ENCODE measurements around the gene IL20RA.
"Not testable (repeated sequence)": the region's sequence is repeated elsewhere in the genome, so short reads cannot be mapped to it uniquely, and the experiment has no call there.

The IL20RA gene

GRCh38 chr6:136967876-136968752 is 76.7 kb downstream of the IL20RA start:
- H3K36me3 ChIP-seq (ENCODE audit: control insufficient read depth in 5 of 5, insufficient read depth in 5 of 5, low read length in 5 of 5): no peaks in the 10 kb centered on the region
- H3K9ac ChIP-seq (ENCODE audit: low read length in 5 of 5): no peak overlapping the region
- no peaks in the 10 kb centered on the region for H3K9me3 ChIP-seq (ENCODE audit: control insufficient read depth in 5 of 5, low read length in 5 of 5)
- H3K27me3 ChIP-seq (ENCODE audit: control insufficient read depth in 5 of 5, insufficient read depth in 4 of 5, low read length in 5 of 5): peaks cover 0 to 6% (median 0%) of the 10 kb centered on the region in 5 donors
- peaks cover 0 to 4% (median 0%) of the 10 kb centered on the region in 5 donors for H3K4me1 ChIP-seq (ENCODE audit: control insufficient read depth in 5 of 5, insufficient read depth in 5 of 5, low read length in 5 of 5)
- H3K4me3 ChIP-seq (ENCODE audit: low read depth in 1 of 5, low read length in 5 of 5): no peak overlapping the region
- H3K27ac ChIP-seq (ENCODE audit: low read depth, low read length): no peak overlapping the region

DNA sequence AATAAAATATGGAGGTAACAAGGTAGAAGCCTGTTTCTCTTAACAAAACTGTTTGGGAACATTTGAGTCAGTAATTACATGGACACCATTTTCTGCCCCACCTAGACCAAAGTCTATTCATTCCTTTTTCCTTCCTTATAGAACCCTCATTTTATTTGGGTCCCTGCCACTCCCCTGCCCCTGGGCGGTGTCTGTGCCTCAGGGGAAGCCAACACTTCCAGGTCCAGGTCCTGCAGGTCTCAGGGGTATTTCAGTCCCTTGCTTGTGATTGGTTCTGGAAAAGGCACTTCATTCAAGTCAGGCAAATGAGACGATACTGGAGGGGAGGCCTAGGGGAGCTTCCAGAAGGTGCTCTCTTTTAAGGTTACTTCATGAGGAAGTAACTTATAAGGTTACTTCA is 80.4 kb downstream of the IL20RA start:
- H3K4me1 ChIP-seq (ENCODE audit: control insufficient read depth in 5 of 5, insufficient read depth in 5 of 5, low read length in 5 of 5): peaks cover 0 to 4% (median 0%) of the 10 kb centered on the region in 5 donors
- H3K9me3 ChIP-seq (ENCODE audit: control insufficient read depth in 5 of 5, low read length in 5 of 5): no peaks in the 10 kb centered on the region
- H3K4me3 ChIP-seq (ENCODE audit: low read depth in 1 of 5, low read length in 5 of 5): no peak overlapping the region
- H3K27me3 ChIP-seq (ENCODE audit: control insufficient read depth in 5 of 5, insufficient read depth in 4 of 5, low read length in 5 of 5): peaks cover 0 to 6% (median 2%) of the 10 kb centered on the region in 5 donors
- H3K36me3 ChIP-seq (ENCODE audit: control insufficient read depth in 5 of 5, insufficient read depth in 5 of 5, low read length in 5 of 5): no peaks in the 10 kb centered on the region
- H3K27ac ChIP-seq (ENCODE audit: low read depth, low read length): no peak overlapping the region
- H3K9ac ChIP-seq (ENCODE audit: low read length in 5 of 5): no peak overlapping the region

DNA sequence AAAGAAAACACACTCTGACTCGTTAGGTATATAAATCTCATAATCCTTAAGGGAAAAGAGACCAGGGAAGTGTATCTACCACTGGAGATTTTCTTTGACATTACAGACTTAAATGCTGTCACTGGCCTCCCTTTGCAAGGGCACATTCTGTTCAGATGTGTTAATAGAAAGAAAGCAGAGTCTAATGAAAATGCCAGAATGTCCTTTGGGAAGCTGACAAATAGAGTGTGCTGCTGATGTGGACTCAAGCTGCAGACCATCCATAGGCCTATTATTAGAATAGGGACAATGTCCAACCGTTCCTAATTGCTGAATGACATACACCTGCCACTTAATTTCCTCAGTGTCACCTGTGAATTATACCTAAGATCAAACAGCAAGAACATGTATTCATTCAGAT is 81.5 kb downstream of the IL20RA start:
- no peak overlapping the region for H3K9ac ChIP-seq (ENCODE audit: low read length in 5 of 5)
- H3K9me3 ChIP-seq (ENCODE audit: control insufficient read depth in 5 of 5, low read length in 5 of 5): no peaks in the 10 kb centered on the region
- no peak overlapping the region for H3K4me3 ChIP-seq (ENCODE audit: low read depth in 1 of 5, low read length in 5 of 5)
- peaks cover 0 to 8% (median 5%) of the 10 kb centered on the region in 5 donors for H3K27me3 ChIP-seq (ENCODE audit: control insufficient read depth in 5 of 5, insufficient read depth in 4 of 5, low read length in 5 of 5)
- no peak overlapping the region for H3K27ac ChIP-seq (ENCODE audit: low read depth, low read length)
- peaks cover 0 to 4% (median 0%) of the 10 kb centered on the region in 5 donors for H3K4me1 ChIP-seq (ENCODE audit: control insufficient read depth in 5 of 5, insufficient read depth in 5 of 5, low read length in 5 of 5)
- no peaks in the 10 kb centered on the region for H3K36me3 ChIP-seq (ENCODE audit: control insufficient read depth in 5 of 5, insufficient read depth in 5 of 5, low read length in 5 of 5)

DNA sequence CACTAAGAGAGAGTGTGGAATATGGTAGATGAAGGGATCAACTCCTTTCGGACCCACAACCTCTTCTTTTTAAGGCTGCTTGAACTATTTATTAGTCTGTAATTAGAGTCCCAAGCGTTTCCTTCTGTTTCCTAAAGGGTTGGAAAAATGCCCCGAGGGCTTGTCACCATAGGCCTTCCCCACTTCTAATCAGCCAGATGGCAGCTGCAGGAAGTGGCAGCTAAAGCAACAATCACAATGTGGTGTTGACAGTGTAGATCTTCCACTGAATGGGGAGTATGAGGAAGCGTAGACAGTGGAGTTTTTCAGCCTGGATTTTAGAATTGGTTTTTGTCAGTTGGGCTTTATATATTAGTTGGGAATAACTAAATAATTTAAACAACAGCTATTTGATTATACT is 82.1 kb downstream of the IL20RA start:
- Histone ChIP-seq H3K4me1 (ENCODE audit: control insufficient read depth in 5 of 5, insufficient read depth in 5 of 5, low read length in 5 of 5) (no peaks in the 10 kb centered on the region), H3K9me3 (ENCODE audit: control insufficient read depth in 5 of 5, low read length in 5 of 5) (no peaks in the 10 kb centered on the region), H3K27me3 (ENCODE audit: control insufficient read depth in 5 of 5, insufficient read depth in 4 of 5, low read length in 5 of 5) (peaks cover 0 to 10% (median 5%) of the 10 kb centered on the region in 5 donors), H3K36me3 (ENCODE audit: control insufficient read depth in 5 of 5, insufficient read depth in 5 of 5, low read length in 5 of 5) (no peaks in the 10 kb centered on the region), H3K4me3 (ENCODE audit: low read depth in 1 of 5, low read length in 5 of 5) (no peak overlapping the region), H3K9ac (ENCODE audit: low read length in 5 of 5) (no peak overlapping the region), H3K27ac (ENCODE audit: low read depth, low read length) (no peak overlapping the region)

DNA sequence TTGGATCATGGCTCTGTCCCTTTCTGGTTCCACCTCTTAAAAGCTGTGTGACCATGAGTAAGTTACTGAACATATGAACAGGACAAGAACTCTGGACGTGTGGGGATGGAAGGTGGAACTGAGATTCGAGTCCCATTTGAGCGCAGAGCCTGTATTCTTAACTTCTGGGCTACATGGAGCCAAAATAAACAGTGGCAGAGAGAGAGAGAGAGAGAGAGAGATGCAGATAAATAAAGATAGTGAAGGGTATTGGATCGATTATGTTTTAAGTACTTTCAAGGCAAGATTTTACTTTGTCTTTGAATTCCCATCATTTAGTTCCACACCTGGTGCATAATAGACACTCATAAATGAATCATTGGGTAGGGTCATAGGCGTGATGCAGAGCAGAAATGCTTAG is 82.9 kb downstream of the IL20RA start:
- Histone ChIP-seq H3K27me3 (ENCODE audit: control insufficient read depth in 5 of 5, insufficient read depth in 4 of 5, low read length in 5 of 5) (peaks cover 0 to 10% (median 3%) of the 10 kb centered on the region in 5 donors), H3K9ac (ENCODE audit: low read length in 5 of 5) (no peak overlapping the region), H3K36me3 (ENCODE audit: control insufficient read depth in 5 of 5, insufficient read depth in 5 of 5, low read length in 5 of 5) (no peaks in the 10 kb centered on the region), H3K4me3 (ENCODE audit: low read depth in 1 of 5, low read length in 5 of 5) (no peak overlapping the region), H3K27ac (ENCODE audit: low read depth, low read length) (no peak overlapping the region), H3K4me1 (ENCODE audit: control insufficient read depth in 5 of 5, insufficient read depth in 5 of 5, low read length in 5 of 5) (peaks cover 0 to 4% (median 0%) of the 10 kb centered on the region in 5 donors), H3K9me3 (ENCODE audit: control insufficient read depth in 5 of 5, low read length in 5 of 5) (no peaks in the 10 kb centered on the region)

GRCh38 chr6:136960781-136961180 is 84.0 kb downstream of the IL20RA start:
- Histone ChIP-seq H3K9me3 (ENCODE audit: control insufficient read depth in 5 of 5, low read length in 5 of 5) (no peaks in the 10 kb centered on the region), H3K27ac (ENCODE audit: low read depth, low read length) (no peak overlapping the region), H3K36me3 (ENCODE audit: control insufficient read depth in 5 of 5, insufficient read depth in 5 of 5, low read length in 5 of 5) (no peaks in the 10 kb centered on the region), H3K27me3 (ENCODE audit: control insufficient read depth in 5 of 5, insufficient read depth in 4 of 5, low read length in 5 of 5) (peaks cover 0 to 10% (median 3%) of the 10 kb centered on the region in 5 donors), H3K9ac (ENCODE audit: low read length in 5 of 5) (no peak overlapping the region), H3K4me1 (ENCODE audit: control insufficient read depth in 5 of 5, insufficient read depth in 5 of 5, low read length in 5 of 5) (peaks cover 0 to 4% (median 0%) of the 10 kb centered on the region in 5 donors), H3K4me3 (ENCODE audit: low read depth in 1 of 5, low read length in 5 of 5) (no peak overlapping the region)

DNA sequence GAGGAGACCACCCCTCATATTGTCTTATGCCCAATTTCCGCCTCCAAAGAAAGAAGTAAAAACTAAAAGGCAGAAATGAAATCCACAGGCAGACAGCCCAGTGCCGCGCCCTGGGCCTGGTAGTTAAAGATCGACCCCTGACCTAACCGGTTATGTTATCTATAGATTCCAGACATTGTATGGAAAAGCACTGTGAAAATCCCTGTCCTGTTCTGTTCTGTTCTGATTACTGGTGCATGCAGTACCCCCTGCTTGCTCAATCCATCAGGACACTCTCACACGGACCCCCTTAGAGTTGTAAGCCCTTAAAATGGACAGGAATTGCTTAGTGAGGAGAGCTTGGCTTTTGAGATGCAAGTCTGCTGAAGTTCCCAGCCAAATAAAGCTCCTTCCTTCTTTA is 84.8 kb downstream of the IL20RA start:
- H3K27ac ChIP-seq (ENCODE audit: low read depth, low read length); H3K36me3 ChIP-seq (ENCODE audit: control insufficient read depth in 5 of 5, insufficient read depth in 5 of 5, low read length in 5 of 5); H3K4me3 ChIP-seq (ENCODE audit: low read depth in 1 of 5, low read length in 5 of 5); H3K9ac ChIP-seq (ENCODE audit: low read length in 5 of 5); H3K27me3 ChIP-seq (ENCODE audit: control insufficient read depth in 5 of 5, insufficient read depth in 4 of 5, low read length in 5 of 5); H3K4me1 ChIP-seq (ENCODE audit: control insufficient read depth in 5 of 5, insufficient read depth in 5 of 5, low read length in 5 of 5); H3K9me3 ChIP-seq (ENCODE audit: control insufficient read depth in 5 of 5, low read length in 5 of 5): not testable (repeated sequence)

DNA sequence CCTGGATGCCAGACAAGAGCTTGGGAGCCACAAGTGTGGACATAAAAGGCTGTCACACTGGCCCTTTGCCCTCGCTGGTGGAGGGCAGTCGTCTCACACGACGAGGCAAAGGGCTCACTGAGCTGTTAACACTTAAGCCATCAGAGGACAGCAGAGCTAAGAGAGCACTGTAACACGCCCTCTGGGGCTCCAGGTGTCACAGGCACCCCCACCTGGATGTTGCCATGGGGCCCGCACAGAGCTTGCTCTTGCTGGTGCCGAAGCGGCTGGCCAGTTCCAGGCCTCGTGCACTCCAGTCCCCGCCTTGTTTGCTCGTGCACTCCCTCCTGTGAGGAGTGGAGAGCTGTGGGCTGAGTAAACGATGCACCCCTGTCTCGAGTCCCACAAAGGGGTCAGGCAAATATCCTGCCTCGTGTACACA is 85.3 kb downstream of the IL20RA start:
- Histone ChIP-seq H3K27ac (ENCODE audit: low read depth, low read length) (no peak overlapping the region), H3K9ac (ENCODE audit: low read length in 5 of 5) (no peak overlapping the region)

DNA sequence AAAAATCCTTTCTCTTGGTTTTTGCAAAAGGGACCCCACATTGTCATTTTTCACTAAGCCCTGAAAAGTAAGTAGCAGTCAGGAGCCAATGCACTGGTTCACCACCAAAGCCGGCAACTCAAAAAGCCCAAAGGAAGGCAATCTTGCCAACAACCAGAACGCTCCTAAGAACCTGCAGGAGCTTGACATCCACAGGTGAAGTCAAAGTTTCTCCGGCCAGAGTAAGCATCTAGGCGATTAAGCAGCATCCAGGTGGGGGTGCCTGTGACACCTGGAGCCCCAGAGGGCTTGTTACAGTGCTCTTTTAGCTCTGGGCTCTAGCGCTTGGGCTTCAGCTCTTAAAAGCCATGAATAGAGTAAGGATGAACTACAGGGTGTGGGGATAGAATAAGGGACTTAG is 86.6 kb downstream of the IL20RA start:
- Histone ChIP-seq H3K27me3 (ENCODE audit: control insufficient read depth in 5 of 5, insufficient read depth in 4 of 5, low read length in 5 of 5) (peaks cover 0 to 10% (median 3%) of the 10 kb centered on the region in 5 donors), H3K36me3 (ENCODE audit: control insufficient read depth in 5 of 5, insufficient read depth in 5 of 5, low read length in 5 of 5) (no peaks in the 10 kb centered on the region), H3K4me1 (ENCODE audit: control insufficient read depth in 5 of 5, insufficient read depth in 5 of 5, low read length in 5 of 5) (peaks cover 0 to 4% (median 0%) of the 10 kb centered on the region in 5 donors), H3K9ac (ENCODE audit: low read length in 5 of 5) (no peak overlapping the region), H3K9me3 (ENCODE audit: control insufficient read depth in 5 of 5, low read length in 5 of 5) (no peaks in the 10 kb centered on the region), H3K27ac (ENCODE audit: low read depth, low read length) (no peak overlapping the region), H3K4me3 (ENCODE audit: low read depth in 1 of 5, low read length in 5 of 5) (no peak overlapping the region)

More for the DNA sequence above, 85.3 kb downstream of the IL20RA start:
- H3K4me1 ChIP-seq (ENCODE audit: control insufficient read depth in 5 of 5, insufficient read depth in 5 of 5, low read length in 5 of 5): peaks cover 0 to 4% (median 0%) of the 10 kb centered on the region in 5 donors
- H3K9me3 ChIP-seq (ENCODE audit: control insufficient read depth in 5 of 5, low read length in 5 of 5): no peaks in the 10 kb centered on the region
- no peaks in the 10 kb centered on the region for H3K36me3 ChIP-seq (ENCODE audit: control insufficient read depth in 5 of 5, insufficient read depth in 5 of 5, low read length in 5 of 5)
- no peak overlapping the region for H3K4me3 ChIP-seq (ENCODE audit: low read depth in 1 of 5, low read length in 5 of 5)
- H3K27me3 ChIP-seq (ENCODE audit: control insufficient read depth in 5 of 5, insufficient read depth in 4 of 5, low read length in 5 of 5): peaks cover 0 to 10% (median 3%) of the 10 kb centered on the region in 5 donors
